Large intestine (tissue), 3 donors: ENCODE data around the gene ELFN2. TPM values are rescaled to one million over a fixed set of nuclear protein-coding genes. Genes with fewer than 3 reads are reported as not detected.

Experiments
- DNase-seq, 2 donors: peaks; one replicate each; pipeline versions ENCODE4 v3.0.0 to v3.0.0-alpha.2; 2013
- H3K27ac ChIP-seq: one replicate; pipeline ENCODE4 v1.5.1; 2013; ENCODE audit warnings: low read length
- H3K27me3 ChIP-seq: 2 replicates; pipeline ENCODE4 v1.6.1; 2013; ENCODE audit warnings: low read length; ENCODE audit not compliant: control insufficient read depth, insufficient read depth
- H3K36me3 ChIP-seq: 2 replicates; pipeline ENCODE4 v1.6.1; 2013; ENCODE audit warnings: low read length; ENCODE audit not compliant: control insufficient read depth, insufficient read depth
- H3K4me1 ChIP-seq: one replicate; pipeline ENCODE4 v1.6.1; 2013; ENCODE audit warnings: low read length; ENCODE audit not compliant: control insufficient read depth, insufficient read depth
- H3K4me3 ChIP-seq: one replicate; pipeline ENCODE4 v1.5.1; 2013; ENCODE audit warnings: low read length
- H3K9me3 ChIP-seq: one replicate; pipeline ENCODE4 v1.6.1; 2013; ENCODE audit warnings: mild to moderate bottlenecking, low read depth, low read length, moderate library complexity; ENCODE audit not compliant: control insufficient read depth
- WGBS: methylation state at CpG from one replicate; pipeline ENCODE4 v1.1.5; 2013; ENCODE audit warnings: low lambda C conversion rate; ENCODE audit not compliant: insufficient coverage; 5-methylcytosine and 5-hydroxymethylcytosine counted together
- polyA plus RNA-seq: library from polyadenylated mRNA; unstranded; fragments of 120-200 nt; gene quantifications from one replicate; pipeline ENCODE4 v1.2.1, GENCODE V29; 2013

ELFN2 gene
- polyA plus RNA-seq, 1 donor, result 0.27 TPM

DNA sequence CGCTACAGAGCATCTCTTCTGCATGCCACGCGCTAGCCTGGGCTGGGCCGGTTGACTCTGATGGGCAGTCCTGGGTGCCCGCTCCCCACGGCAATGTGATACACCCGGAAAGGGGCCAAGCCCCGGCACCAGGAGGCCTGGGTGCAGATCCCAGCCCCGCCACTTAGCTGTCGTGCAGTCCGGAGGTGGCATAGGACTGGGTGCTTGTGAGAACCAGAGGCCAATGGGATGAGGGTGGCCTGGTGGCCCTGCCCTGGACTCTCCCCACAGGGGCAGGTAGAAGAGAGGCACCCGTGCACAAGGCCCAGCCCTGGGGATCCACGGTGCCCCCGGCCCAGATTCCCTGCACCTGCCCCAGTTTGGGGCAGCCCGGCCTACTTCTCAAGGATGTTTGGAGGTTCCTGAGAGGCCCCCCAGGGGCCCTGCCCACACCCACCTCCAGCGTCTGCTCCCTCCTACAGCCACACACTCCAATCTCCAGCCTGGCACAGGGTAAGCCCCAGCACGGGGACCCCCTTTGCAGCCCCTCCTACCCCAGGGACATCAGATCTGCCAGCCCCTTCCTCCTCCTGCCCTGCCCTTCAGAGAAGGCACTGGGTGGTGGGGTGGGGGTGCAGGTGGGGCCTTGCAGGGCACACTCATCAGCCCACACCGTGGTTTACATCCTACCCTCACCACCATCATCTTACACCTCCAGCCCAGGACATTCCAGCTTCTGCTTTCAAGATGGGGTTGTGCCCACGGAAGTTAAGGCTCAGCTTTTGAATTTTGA, 78.0 kb downstream of the ELFN2 start:
- H3K27me3 ChIP-seq, result no peaks in the 10 kb centered on the region
- no peaks in the 10 kb centered on the region for H3K9me3 ChIP-seq
- no peak overlapping the region for H3K4me3 ChIP-seq
- H3K4me1 ChIP-seq, result peaks cover 7% of the 10 kb centered on the region
- no peak for DNase-seq
- H3K36me3 ChIP-seq, result no peaks in the 10 kb centered on the region
- WGBS, result no CpG with 5 or more reads among the region's 19 CpGs
- H3K27ac ChIP-seq, result no peak overlapping the region

DNA sequence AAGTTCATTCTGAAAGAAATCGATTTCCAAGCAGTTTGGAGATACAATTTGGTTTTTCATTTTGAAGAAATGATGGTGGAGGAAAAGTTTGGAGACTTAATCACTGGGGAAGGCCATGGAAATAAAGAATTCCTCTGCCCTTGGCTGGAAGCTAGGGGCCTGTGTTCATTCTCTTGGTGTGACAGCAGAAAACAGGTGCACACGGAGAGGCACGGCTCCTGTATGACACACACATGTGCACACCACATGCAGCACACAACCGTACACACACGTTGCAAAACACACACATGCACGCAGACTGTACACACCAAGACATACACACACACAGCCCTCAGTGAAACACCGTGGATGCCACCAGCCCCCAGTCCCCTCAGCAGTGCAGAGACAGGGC, 80.8 kb downstream of the ELFN2 start:
- Histone ChIP-seq H3K4me3 (no peak overlapping the region), H3K9me3 (no peaks in the 10 kb centered on the region), H3K4me1 (peaks cover 7% of the 10 kb centered on the region), H3K36me3 (no peaks in the 10 kb centered on the region), H3K27ac (no peak overlapping the region), H3K27me3 (no peaks in the 10 kb centered on the region)
- no peak for DNase-seq
- 67% methylated on average over 1 of the region's 7 CpGs for WGBS

DNA sequence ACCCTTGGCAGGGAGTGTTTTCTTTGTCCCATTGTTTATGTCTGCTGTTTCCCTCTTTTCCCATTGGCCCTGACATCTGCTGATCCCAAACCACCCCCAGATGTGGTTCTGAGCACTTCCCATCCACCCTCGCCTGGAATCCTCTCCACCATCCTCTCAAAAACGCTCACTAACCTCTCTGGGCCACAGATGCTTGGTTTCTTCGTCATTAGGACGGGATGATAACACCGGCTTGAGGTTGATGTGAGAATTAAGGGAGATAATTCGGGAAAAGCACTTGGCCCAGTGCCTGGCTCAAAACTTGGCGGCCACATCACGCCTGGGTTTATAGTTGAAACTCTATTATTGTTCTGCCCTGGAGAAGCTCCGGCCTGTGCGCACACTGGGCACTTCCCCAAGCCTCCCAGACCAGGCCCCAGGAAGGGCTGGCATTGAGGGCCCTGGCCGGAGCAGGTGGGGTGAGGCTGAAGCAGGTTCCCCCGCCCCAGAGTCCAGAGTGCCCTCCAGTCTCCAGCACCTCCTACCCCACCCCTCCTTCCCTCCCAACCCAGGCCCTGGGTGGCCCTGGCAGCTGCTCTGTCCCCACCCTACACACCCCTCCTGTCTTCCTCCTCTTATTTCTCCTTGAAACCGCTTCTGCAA, 81.3 kb downstream of the ELFN2 start:
- DNase-seq, result peak in 1 of 2 donors; percentile 50
- Histone ChIP-seq H3K9me3 (no peaks in the 10 kb centered on the region), H3K4me3 (no peak overlapping the region), H3K27ac (no peak overlapping the region), H3K4me1 (peaks cover 7% of the 10 kb centered on the region), H3K27me3 (peaks cover 3% of the 10 kb centered on the region), H3K36me3 (no peaks in the 10 kb centered on the region)
- whole genome bisulfite sequencing, result no CpG with 5 or more reads among the region's 13 CpGs

DNA sequence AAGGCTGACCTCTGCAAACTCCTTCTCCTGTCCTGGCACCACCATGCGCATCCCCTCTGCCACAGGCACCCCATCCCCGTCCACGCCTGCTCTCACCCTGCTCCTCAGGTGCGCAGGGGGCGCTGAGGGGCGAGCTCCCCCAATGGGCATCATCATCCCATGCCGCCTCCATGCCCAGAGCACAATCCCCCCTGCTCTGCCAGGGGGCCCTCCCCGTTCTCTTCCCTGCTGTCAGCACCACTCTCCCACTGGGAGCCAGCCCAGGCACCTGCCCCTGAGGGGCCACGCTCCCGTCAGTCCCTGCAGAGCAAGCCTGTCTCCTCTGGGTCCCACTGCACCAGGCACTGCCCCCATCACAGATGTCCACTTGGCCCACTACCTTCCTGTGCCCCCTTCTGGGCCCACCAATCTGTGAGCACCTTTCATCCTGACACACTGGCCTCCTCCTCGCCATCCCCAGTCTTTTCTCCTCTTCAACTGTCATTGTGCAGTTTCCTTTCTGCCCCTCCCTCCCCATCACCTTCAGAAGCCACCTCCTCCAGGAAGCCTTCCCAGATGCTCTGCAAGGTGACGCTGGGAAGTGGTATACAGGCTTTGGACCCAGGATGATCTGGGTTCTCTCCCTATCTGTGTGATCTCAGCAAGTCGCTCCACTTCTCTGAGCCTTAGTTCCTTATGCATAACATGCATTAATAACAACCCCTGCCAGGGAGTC, 82.4 kb downstream of the ELFN2 start:
- H3K27ac ChIP-seq, result no peak overlapping the region
- H3K4me1 ChIP-seq, result peaks cover 12% of the 10 kb centered on the region
- 80% methylated on average over 1 of the region's 13 CpGs for WGBS
- H3K9me3 ChIP-seq, result no peaks in the 10 kb centered on the region
- no peak overlapping the region for H3K4me3 ChIP-seq
- peaks cover 3% of the 10 kb centered on the region for H3K27me3 ChIP-seq
- no peaks in the 10 kb centered on the region for H3K36me3 ChIP-seq
- no peak for DNase-seq

DNA sequence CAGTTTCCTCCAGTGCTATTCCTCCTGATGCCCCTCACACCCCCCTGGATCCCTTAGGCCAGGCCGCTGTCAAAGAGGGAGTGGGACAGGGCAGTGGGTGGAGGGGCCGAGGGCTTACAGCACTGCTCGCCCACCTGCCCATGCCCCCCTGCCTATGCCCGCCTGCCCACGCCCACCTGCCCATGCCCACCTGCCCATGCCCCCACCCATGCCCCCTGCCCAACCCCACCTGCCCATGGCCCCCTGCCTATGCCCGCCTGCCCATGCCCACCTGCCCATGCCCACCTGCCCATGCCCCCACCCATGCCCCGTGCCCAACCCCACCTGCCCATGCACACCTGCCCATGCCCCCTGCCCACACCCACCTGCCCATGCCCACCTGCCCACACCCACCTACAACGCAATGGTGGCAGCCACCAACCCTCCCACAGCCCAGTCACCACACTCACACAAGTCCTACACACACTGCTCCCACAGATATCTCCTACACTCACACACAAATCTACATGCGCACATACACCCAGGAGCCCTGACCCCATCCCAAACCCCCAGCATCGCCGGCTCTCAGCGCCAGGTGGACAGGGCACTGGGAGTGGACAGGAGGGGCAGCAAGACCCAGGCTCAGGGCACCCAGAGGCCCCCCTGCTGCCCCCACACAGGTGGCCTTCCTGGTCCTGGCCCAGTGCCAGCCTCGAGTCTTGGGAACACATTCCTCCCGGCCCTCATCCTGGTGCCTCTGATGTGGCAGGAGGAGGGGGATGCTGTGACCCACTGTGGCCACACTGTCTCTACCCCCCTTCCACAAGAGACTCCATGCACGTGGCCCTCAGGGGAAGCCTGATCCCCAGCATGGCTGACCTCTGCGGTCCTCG, 83.2 kb downstream of the ELFN2 start:
- no peaks in the 10 kb centered on the region for H3K36me3 ChIP-seq
- no CpG with 5 or more reads among the region's 17 CpGs for WGBS
- no peak for DNase-seq
- H3K4me1 ChIP-seq, result peaks cover 14% of the 10 kb centered on the region
- no peak overlapping the region for H3K27ac ChIP-seq
- peaks cover 3% of the 10 kb centered on the region for H3K27me3 ChIP-seq
- no peaks in the 10 kb centered on the region for H3K9me3 ChIP-seq
- no peak overlapping the region for H3K4me3 ChIP-seq

DNA sequence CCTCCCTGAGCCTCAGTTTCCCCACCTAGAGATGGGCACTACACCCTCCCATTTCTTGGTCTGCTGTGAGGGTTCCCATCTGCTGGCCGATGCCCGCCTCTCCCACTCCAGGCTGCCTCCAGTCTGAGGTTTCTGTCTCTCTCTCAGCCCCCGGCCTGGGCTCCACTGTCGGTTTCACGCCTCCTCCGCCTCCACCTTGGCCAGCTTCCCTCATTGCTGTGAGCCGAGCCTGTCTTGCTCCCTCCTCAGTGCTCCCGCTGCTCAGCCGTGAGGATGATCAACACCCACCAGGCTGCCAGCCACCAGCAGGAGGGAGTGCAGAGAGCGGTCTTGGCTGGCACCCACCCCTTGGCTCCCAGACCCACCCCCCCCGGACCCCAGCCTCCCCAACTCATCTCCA, 83.9 kb downstream of the ELFN2 start:
- no CpG with 5 or more reads among the region's 11 CpGs for WGBS
- H3K27me3 ChIP-seq, result peaks cover 3% of the 10 kb centered on the region
- no peaks in the 10 kb centered on the region for H3K36me3 ChIP-seq
- H3K9me3 ChIP-seq, result no peaks in the 10 kb centered on the region
- no peak for DNase-seq
- no peak overlapping the region for H3K4me3 ChIP-seq
- H3K27ac ChIP-seq, result no peak overlapping the region
- H3K4me1 ChIP-seq, result peaks cover 21% of the 10 kb centered on the region

DNA sequence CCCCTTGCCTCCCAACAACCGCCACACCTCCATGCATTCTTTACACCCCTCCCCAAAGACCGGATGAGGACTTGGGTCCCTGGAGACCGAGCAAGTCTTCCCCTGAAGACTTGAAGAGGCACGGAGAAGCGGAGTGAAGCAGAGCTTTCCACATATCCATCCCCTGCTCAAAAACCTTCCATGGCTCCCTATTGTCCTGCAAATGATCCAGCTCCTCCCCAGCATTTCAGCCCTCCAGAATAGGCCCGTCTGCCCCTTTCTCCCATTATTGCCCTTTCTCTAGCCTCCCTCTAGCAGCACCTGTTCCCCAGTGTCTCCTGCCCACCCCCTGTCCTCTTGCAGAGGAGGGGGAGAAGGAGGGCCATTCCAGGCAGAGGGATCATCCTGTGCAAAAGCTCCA, 85.2 kb downstream of the ELFN2 start:
- no peaks in the 10 kb centered on the region for H3K36me3 ChIP-seq
- H3K4me1 ChIP-seq, result peaks cover 27% of the 10 kb centered on the region
- no peaks in the 10 kb centered on the region for H3K9me3 ChIP-seq
- H3K4me3 ChIP-seq, result no peak overlapping the region
- H3K27me3 ChIP-seq, result peaks cover 3% of the 10 kb centered on the region
- WGBS, result no CpG with 5 or more reads among the region's 6 CpGs
- no peak overlapping the region for H3K27ac ChIP-seq
- no peak for DNase-seq

DNA sequence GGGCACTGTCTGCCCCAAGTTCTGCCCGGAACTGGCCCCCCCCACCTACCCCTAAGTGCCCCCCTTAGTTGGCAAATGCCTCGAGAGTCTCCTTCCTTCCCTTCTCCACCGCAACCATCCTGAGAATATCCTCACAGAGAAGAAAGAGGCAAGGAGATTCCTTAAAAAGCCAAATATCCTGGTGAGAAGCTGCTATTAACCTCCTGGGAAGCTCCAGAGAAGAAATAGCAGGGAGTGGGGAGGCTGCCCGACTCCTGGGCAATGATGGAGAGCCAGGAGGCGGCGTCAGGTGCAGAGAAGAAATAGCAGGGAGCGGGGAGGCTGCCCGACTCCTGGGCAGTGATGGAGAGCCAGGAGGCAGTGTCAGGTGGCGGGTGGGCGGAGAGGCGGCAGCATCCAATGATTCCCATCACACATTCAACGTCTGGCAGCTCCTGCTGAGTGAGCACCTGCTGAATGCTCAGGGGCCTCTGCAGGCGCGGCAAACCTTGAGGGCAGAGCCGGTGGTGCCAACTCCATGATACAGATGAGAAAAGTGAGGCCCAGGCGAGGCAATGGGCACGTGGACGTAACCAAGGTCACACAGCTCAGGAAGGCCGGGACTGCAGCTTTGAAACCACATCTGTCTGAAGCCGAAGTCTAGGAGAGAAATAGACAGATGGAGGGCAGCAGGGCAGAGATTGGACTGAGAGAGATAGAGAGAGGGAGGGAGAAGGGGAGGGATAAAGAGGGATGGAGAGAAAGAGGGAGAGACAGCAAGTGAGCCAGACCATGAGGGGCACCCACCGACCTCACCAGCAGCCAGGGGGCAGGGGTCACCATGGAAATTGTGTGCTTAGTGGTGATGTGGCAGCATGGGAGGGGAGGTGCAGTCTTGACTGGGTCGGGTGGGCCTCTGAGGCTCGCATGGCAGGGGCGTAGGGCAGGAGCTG, 86.7 kb downstream of the ELFN2 start:
- Histone ChIP-seq H3K9me3 (no peaks in the 10 kb centered on the region), H3K4me1 (peaks cover 34% of the 10 kb centered on the region), H3K4me3 (no peak overlapping the region), H3K36me3 (no peaks in the 10 kb centered on the region), H3K27ac (no peak overlapping the region), H3K27me3 (peaks cover 8% of the 10 kb centered on the region)
- WGBS, result no CpG with 5 or more reads among the region's 24 CpGs
- DNase-seq, result no peak

DNA sequence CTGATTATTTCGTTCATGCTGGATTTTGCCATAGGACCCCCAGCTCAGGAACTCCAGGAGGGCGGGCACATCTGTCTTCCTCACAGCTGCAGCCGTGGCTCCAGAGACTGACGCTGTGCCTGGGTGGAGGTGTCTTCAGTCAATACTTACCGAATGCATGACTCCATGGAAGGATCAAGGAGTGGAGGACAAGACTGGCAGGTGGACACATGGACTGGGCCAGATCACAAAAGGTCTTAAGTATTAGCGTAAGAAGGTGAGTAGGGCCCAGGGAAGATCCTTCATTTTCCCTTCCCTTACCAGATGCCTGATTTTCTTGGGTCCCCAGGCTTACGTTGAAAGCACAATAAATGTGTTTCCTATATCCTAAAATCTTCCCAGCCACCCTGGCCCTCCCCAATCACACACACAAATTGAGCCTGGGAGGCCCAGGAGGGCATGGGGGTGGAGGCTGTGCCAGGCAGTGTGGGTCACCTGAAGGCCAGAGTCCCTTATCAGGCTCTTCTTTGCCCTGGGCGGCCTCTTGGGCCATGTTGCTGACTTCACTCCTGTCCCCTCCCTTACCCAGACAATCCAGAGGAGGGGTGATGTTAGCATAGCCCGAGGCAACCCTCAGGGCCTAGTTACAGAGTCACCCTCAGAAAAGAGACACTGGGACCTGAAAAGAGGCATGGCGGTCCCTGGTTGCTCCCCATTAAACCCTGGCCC, 88.6 kb downstream of the ELFN2 start:
- Histone ChIP-seq H3K4me1 (peaks cover 45% of the 10 kb centered on the region), H3K36me3 (no peaks in the 10 kb centered on the region), H3K4me3 (no peak overlapping the region), H3K27me3 (peaks cover 27% of the 10 kb centered on the region), H3K9me3 (peaks cover 4% of the 10 kb centered on the region), H3K27ac (no peak overlapping the region)
- DNase-seq, result peak; percentile 44 to 47
- WGBS, result no CpG with 5 or more reads among the region's 10 CpGs
